ENCODE measurements around the gene PDIA5. TPM values are rescaled to one million over a fixed set of nuclear protein-coding genes. Genes with fewer than 3 reads are reported as not detected.

Gene PDIA5
- total and polyA plus RNA-seq, 2 of the 4 experiments (the other 2 are of a cell fraction): 19.4 to 42.0 TPM

DNA sequence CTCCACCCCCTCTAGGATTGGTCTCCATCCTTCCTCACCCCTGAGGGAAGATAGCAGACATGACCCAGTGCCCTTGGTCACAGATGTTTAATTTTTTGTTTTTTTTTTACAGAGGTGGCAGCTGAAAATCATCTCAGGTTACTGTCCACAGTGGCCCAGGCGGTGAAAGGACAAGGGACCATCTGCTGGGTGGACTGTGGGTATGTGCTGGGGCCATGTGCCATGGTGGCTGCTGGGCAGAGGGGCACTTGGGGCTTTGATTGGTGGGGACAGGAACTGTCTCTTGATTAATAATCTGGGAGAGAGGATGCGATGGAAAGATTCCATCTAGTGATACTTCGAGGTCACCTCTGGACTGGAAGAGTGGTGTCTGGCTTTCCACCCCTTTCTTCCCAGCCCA lies 25.4 kb downstream of the PDIA5 start:
- no peak overlapping the region for H2BK5ac ChIP-seq (ENCODE audit: low read depth, low read length, poor library complexity, severe bottlenecking)
- TF ChIP-seq ELK1 (IDR thresholded peaks at IDR 0.05; ENCODE audit: borderline replicate concordance, low read depth, low read length) (no peak), MAFK (IDR thresholded peaks at IDR 0.05; ENCODE audit: low read depth, low read length) (no peak), NFE2L2 (IDR thresholded peaks at IDR 0.05; ENCODE audit: low read depth, low read length) (no peak), POLR2A (IDR thresholded peaks at IDR 0.05; ENCODE audit: low read depth, low read length) (no peak), MAZ (IDR thresholded peaks at IDR 0.05; ENCODE audit: borderline replicate concordance, low read depth, low read length) (no peak), RFX5 (IDR thresholded peaks at IDR 0.05; ENCODE audit: low read depth, low read length) (no peak), BHLHE40 (IDR thresholded peaks at IDR 0.05; ENCODE audit: low read depth, low read length) (no peak), MXI1 (IDR thresholded peaks at IDR 0.05; ENCODE audit: borderline replicate concordance, low read depth, low read length) (no peak), CTCF (conservative IDR thresholded peaks at IDR 0.05; ENCODE audit: low read depth, low read length) (no peak), CEBPB (IDR thresholded peaks at IDR 0.05; ENCODE audit: low read depth, low read length) (no peak), CHD1 (IDR thresholded peaks at IDR 0.05; ENCODE audit: low read depth, low read length) (no peak)
- TF ChIP-seq, protein P1, sequence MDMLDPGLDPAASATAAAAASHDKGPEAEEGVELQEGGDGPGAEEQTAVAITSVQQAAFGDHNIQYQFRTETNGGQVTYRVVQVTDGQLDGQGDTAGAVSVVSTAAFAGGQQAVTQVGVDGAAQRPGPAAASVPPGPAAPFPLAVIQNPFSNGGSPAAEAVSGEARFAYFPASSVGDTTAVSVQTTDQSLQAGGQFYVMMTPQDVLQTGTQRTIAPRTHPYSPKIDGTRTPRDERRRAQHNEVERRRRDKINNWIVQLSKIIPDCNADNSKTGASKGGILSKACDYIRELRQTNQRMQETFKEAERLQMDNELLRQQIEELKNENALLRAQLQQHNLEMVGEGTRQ (IDR thresholded peaks at IDR 0.05; ENCODE audit: low read depth, low read length): no peak
- CTCF ChIA-PET: no interaction called here
- no peak overlapping the region for H3K4me3 ChIP-seq (ENCODE audit: insufficient read depth, low read depth, low read length)
- H2BK120ac ChIP-seq (ENCODE audit: low read depth, low read length): no peak overlapping the region
- no peak overlapping the region for H3K56ac ChIP-seq (ENCODE audit: extremely low read depth, insufficient read depth, low read length)
- dilution Hi-C loops (cut with HindIII; ENCODE audit: low sequenced_read_pairs, unreplicated experiment) (no loop called here), in situ Hi-C loops (cut with MboI; ENCODE audit: low sequenced_read_pairs) (no loop called here), intact Hi-C loops (cut with micrococcal nuclease) (no loop called here)
- H3K9ac ChIP-seq (ENCODE audit: low read depth, low read length): no peak overlapping the region
- H3K79me1 ChIP-seq (ENCODE audit: low read depth in 1 of 2, low read length in 2 of 2): peaks cover 12 to 50% of the 10 kb centered on the region in 2 experiments
- H3K36me3 ChIP-seq (ENCODE audit: control insufficient read depth, insufficient read depth, low read length): peaks cover 17% of the 10 kb centered on the region
- no peak for DNase-seq
- no TSS peak for BruUV-seq (replicated peaks)
- no peaks in the 10 kb centered on the region for H3K27me3 ChIP-seq (ENCODE audit: control insufficient read depth, insufficient read depth, low read length)
- POLR2A ChIA-PET (ENCODE audit: unreplicated experiment): no interaction called here
- no peak overlapping the region for H4K91ac ChIP-seq (ENCODE audit: insufficient read depth, low read depth, low read length)
- H2AK5ac ChIP-seq (ENCODE audit: low read depth, low read length): no peak overlapping the region
- H3K18ac ChIP-seq (ENCODE audit: low read depth, low read length): no peak overlapping the region
- H3K4me2 ChIP-seq (ENCODE audit: low read depth, low read length): no peak overlapping the region
- H3K27ac ChIP-seq (ENCODE audit: insufficient read depth, low read length): no peak overlapping the region
- H2AK9ac ChIP-seq (replicated peaks; ENCODE audit: low read depth, low read length, poor library complexity): no peak overlapping the region
- H4K5ac ChIP-seq (ENCODE audit: low read depth, low read length): no peak overlapping the region
- no peak for ATAC-seq (ENCODE audit: low read depth)
- no peak overlapping the region for H3K14ac ChIP-seq (replicated peaks; ENCODE audit: low read depth, low read length)
- no peak overlapping the region for H2BK20ac ChIP-seq (ENCODE audit: low read depth, low read length)
- WGBS, 2 experiments (ENCODE audit: extremely low coverage in 2 of 2, insufficient read length in 1 of 2): 100% methylated on average over 1 of the region's 3 CpGs; no CpG with 5 or more reads in 1 of the 2 experiments
- H2AFZ ChIP-seq (replicated peaks; ENCODE audit: low read length, poor library complexity): no peak overlapping the region
- H2BK15ac ChIP-seq (ENCODE audit: low read depth, low read length): no peak overlapping the region
- H4K20me1 ChIP-seq (ENCODE audit: insufficient read depth, low read length): peaks cover 66% of the 10 kb centered on the region
- no peak overlapping the region for H3K23ac ChIP-seq (ENCODE audit: low read depth, low read length)
- peaks cover 9% of the 10 kb centered on the region; the same call in 1 of the 2 replicates for H3K4me1 ChIP-seq (ENCODE audit: control insufficient read depth, insufficient read depth, low read length)
- H3K9me1 ChIP-seq (ENCODE audit: insufficient read depth, low read length): peaks cover 10% of the 10 kb centered on the region
- no peaks in the 10 kb centered on the region for H3K9me3 ChIP-seq (ENCODE audit: control insufficient read depth, insufficient read depth, low read length)
- H3K4ac ChIP-seq (ENCODE audit: low read depth, low read length): no peak overlapping the region
- no peak overlapping the region for H4K8ac ChIP-seq (ENCODE audit: low read depth in 2 of 2, low read length in 2 of 2)
